CD4-positive, alpha-beta T cell treated with Interleukin-4 for 4 hours (primary cell): ENCODE data around the gene LMF1.

Experiments used
- DNase-seq: peaks from one replicate; pipeline ENCODE4 v3.0.0-alpha.2; 2020

LMF1 gene

DNA sequence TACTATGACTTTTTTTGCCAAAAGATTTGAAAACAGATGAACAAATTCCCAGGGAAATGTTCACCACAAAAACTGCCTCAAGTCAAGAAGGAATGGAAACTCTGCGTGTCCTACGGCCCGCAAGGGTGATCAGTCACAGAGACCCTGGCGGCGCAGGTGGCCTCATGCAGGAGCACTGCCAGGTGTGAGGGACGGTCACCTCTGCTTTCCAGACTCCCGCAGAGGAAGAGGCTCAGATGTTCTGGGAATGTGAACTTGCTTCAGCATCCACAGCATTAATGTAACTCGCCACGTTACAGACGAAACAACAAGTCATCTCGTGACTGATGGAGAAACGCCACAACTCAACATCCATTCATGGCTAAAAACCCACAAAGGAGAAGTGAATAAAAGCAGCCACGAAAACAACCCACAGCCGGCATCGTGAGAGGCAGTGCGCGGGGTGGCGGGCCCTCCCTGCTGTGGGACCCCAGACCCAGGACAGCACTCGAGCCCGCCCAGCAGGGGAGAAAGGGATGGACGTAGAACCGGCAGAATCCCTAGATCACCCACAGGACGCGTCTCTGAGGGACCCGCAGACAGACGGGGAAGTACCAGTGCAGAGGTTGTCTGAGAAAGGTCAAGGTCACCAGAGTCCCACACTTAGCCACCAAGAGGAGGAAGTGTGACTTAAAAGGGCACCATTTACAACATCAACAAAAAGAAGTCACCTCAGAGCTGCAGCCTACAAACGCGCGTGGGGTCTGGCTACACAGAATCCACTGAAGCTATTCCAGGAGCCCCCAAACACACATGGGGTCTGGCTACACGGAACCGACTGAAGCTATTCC lies 93.3 kb downstream of the LMF1 start:
- no peak for DNase-seq

DNA sequence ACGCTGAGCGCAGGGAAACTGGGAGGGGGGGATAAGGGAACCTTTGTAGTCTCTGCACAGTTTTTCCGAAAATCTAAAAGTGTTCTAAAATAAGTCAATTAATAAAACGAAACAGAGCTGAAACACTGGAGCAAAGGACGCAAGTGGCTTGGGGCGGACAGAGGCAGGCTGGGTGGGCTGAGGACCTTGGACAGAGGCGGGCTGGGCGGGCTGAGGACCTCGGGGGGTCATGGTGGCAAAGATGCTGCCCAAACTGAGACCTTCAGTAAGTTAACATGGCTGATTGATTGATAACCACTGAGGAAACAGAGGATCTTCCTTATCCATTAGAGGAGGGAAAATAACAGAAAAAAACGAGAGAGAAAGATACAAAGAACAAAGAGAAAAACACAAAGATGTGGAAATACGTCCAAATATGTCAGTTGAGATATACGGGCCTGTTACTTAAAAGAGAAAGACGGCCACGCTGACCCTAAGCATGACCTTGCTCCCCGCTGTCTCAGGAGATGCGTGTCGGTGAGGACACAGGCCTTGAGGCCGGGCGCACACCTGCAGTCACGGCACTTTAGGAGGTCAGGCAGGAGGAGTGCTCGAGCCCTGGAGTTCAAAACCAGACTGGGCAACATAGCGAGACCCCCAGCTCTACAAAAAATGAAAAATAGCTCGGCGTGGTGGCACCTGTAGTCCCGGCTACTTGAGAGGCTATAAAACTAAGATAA lies 94.1 kb downstream of the LMF1 start:
- DNase-seq: no peak

DNA sequence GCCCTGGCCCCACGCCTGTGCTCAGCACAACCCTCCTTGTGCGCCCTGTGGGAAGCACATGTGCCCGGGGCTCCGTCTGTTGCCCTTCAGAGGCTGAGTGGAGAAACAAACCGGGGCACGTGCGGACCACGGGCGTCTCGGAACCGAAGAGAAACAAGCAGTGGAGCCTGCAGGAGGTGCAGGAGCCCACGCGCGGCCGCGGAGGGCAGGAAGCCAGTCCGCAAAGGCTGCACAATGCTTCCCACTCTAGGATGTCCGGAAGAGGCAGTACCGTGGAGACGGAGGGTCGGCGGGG lies 94.8 kb downstream of the LMF1 start:
- DNase-seq: no peak

DNA sequence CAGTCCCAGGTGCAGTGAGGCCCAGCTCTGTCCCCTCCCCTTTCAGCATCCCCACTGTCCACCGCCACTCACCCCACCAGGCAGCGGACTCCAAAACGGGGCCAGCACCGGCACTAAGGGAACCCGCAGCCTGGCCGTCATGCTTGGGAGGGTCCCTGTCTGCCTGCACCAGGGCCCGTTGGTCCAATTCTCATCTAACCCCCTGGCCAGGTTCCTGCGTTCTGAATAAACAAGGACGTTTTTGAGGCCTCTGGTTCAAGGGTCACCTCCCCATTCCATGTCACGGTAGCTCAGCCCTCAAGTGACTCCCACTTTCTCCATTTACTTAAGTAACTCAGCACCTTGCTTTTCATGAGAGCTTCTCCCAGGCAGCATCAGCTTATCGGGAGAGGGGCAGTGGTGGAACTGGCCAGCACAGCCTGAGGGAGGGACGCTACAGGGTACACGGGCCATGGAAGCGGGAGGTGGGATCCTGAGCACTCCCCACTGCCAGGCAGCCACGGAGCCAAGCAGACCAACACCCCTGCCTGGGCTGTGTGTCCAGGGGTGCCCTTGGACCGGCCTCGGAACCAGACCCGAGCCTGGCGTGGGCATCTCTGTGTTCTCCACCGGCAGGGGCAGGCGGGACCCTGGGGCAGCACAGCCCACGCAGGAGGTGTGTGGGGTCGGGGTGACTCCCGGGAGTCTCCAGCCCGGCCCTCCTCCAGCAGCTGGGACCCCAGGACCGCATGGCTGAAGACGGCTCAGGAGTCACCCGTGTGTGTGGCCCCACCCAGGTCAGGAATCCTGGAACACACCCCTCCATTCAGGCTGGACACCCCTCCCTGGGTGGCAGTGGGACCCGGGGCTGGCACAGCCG lies 95.4 kb downstream of the LMF1 start:
- no peak for DNase-seq

DNA sequence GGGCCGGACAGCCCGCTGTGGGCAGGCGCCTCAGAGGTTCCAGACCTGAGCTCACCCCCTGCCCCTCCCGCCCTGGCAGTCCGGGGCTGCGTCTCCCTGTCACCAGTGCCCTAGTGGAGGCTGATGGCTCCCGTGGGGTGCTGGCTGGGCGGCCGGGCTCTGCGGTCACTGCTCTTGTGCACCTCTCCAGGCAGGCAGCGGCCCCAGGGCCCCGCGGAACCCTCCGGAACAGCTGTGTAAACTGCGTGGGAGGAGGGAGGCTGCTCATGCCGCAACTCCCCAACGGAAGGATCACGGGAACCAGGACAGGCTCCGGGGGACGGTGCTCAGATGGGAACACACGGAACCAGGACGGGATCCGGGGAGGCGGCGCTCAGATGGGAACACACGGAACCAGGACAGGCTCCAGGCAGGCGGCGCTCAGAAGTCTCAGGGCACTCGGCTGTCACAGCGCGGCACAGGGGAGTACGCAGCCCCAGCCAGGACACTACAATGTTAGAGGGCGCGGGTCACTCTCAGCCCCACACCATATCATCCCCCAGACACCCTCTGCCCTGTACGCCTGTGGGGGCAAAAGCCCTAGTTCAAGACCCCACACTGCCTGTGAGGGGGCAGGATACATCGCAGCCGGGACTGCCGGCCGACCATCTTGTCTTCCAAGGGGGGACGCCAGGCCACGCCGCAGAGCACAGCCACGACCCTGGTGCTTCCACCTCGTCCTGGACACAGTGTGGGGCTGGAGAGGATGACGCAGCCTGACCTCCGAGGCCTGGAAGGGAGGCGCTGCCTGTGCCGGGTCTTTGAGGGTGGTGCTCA lies 96.2 kb downstream of the LMF1 start:
- DNase-seq: no peak

DNA sequence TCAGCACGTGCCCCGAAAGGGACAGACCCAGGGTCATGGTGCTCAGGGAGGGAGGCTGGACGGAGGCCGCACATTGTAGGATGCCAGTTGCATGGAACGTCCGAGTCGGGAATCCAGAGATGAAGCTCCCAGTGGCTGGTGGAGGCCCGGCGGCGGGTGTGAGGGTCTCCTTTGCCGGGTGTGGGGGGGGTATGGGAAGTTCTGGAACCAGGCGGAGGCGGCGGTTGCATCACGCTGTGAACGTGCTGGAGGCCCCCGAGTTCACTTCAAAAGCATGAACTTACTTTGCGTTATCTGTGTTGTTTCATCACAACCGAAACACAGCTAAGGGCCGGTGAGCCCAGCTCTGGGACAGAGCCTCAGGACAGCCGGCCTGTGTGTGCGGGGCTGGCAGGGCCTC lies 96.9 kb downstream of the LMF1 start:
- DNase-seq: no peak

GRCh38 chr16:873243-873661 lies 97.5 kb downstream of the LMF1 start:
- no peak for DNase-seq

GRCh38 chr16:872436-873242 lies 98.1 kb downstream of the LMF1 start:
- DNase-seq: no peak

GRCh38 chr16:871562-872345 lies 99.0 kb downstream of the LMF1 start:
- DNase-seq: no peak

GRCh38 chr16:870856-871561 lies 99.8 kb downstream of the LMF1 start:
- no peak for DNase-seq

DNA sequence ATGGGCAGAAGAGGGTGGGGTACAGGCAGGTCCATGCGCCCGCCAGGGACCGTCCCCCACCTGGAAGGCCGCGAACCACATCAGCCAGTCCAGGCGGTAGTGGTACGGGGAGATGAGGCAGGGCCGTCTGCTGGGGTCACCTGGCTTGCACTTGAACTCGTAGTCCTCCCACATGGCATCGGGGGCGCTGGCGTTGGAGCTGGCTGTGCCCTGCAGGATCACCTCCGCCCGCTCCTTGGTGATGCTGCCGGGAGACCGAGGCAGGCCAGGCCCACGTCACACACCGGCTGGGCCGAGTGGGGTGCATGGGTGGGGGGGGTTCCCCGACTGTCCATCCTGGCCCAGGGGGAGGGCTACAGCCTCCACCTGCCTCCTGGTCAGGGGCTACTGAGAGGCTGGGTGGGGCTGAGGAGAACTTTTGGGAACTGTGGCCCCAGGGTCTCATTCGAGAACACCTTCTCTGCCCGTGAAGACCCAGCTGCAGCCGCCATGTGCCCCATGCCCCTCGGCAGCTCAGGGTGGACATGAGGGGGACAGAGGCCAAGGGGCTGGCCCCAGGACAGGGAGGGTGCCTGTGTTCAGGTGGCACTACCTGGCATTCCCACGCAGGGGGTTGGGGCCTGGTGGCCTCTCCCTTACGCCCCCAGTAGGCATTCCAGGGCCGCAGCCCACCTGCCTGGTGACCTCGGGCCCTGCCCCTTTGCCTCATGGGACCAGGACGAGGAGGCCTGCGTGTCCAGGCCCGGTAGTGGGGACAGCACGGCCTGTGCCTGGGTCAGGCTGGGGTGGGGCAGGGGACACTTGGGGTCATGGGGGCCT lies 100.8 kb downstream of the LMF1 start:
- DNase-seq: no peak

DNA sequence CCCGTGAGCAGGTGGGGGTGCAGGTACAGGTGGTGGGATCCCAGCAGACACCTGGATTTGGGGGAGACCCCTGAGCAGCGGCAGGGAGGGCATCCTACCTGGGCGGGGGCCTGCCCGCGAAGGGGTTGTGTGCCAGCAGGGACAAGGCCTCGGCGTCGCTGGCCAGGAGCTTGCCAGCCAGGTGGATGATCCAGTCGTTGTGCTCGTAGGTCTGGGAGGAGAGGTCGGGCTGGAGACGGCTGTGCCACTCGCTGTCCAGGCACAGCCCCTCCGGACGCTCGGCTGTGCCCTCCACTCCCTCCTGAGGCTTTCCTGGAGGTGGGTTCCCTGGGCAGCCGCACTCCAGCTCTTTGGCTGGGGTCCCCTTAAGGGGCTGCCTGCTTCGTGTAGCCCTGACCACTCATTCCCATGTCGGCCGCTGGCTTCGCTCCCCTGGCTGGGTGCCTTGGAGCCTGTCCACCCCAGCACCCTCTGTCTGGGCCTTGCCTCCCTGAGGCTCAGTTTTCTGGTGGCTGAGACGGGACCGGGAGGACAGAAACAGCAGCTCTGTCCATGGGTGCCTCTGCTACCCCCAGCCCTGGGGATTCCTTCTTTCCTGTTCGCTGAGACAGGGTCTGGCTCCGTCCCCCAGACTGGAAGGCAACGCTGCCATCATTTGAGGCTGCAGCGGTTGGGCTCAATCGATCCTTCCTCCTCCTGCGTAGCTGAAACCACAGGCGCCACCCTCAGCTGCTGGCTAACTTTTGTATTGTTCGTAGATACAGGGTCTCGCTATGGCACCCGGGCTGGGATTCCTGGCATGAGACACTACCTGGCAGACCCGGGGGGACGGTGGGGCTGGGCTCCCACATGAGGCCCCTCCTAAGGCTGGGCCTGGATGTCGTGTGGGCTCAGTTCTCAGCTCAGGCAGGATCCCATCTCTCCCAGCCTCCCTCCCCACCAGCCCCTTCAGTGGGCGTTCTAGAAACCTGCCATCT lies 101.7 kb downstream of the LMF1 start:
- no peak for DNase-seq

DNA sequence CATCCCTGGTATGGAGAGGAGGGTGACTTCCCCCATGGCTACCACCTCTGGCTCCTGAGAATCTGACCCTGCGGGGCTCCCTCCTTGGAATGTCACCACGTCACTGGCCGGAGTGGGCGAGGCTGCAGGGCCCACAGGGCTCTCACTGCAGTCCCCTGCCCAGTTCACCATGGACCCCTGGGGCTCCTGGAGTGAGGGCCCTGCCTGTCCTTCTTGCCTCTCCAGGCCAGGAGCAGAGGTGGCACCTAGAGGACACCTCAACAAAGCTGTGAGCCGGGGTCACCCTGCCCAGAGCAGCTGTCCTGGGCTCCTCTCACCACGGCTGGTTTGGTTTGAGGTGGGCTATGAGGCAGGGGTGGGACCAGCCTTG lies 102.4 kb downstream of the LMF1 start:
- no peak for DNase-seq

GRCh38 chr16:867421-868385 lies 103.1 kb downstream of the LMF1 start:
- no peak for DNase-seq

DNA sequence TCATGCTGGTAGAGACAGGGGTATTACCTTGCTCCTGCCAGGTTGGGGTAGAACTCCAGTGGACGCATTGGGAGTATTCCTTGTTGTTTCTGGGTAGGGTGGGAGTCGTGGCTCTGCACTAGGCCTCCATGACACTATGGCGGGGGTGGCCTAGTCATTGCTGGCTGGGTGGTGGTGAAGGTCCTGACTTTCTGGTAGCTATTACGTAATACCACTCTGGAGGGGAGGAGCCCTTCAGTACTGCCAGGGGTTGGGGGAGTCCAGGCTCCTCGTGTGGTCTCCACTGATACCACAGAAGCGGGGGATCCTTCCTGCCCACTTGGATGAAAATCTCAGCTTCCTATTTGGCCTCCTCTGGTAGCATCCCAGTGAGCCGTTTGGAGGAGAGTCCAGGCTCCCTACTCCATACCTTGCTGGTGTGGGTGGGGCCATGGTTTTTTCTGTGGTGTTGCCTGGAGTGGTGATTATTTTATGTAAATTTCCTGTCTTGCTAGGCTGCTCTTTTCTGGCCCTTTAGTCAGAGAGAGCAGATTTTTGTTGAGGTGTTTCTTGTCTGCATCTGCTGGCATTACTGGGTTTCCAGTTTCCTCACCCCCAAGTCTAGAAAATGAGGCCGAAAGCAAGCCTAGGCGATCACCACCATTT lies 104.4 kb downstream of the LMF1 start:
- DNase-seq: no peak

DNA sequence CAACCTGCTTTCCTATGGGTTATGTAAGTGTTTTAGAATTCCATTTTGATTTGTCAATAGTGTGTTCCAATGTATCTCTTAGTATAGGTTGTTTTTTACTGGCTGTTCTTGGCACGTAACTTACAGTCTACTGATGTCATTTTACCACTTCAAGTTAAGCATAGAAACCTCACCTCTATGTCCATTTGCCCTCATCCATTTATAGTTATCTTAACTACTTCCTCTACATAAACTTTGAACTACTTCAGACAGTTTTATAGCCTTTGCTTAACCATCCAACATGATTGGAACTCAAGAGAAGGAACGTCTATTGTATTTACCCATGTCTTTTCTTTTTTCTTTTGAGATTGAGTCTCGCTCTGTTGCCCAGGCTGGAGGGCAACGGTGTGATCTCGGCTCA lies 105.8 kb downstream of the LMF1 start:
- no peak for DNase-seq

- no peak for DNase-seq
Observed at GRCh38 chr16:861446-861845, 109.3 kb downstream of the LMF1 start.
